T-helper 2 cell treated with Interferon-gamma antibody and Interleukin-4, amounts not matched to agents 5 μg/mL and 100 μg/mL, for 36 hours (primary cell): ENCODE results near the gene ATP6AP1.
"Not testable (repeated sequence)": the region's sequence is repeated elsewhere in the genome, so short reads cannot be mapped to it uniquely, and the experiment has no call there.

Experiments used
- DNase-seq: peaks from one replicate; pipeline ENCODE4 v3.0.0; 2021; ENCODE audit warnings: low spot score
- H3K27ac Mint-ChIP-seq: one replicate; pipeline ENCODE4 v1.8.0; 2021; ENCODE audit warnings: mild to moderate bottlenecking, mixed read lengths
- H3K27me3 Mint-ChIP-seq: one replicate; pipeline ENCODE4 v1.8.0; 2021; ENCODE audit warnings: low read depth, mixed read lengths
- H3K36me3 Mint-ChIP-seq: one replicate; pipeline ENCODE4 v1.8.0; 2021; ENCODE audit warnings: low read depth, mixed read lengths
- H3K4me1 Mint-ChIP-seq: one replicate; pipeline ENCODE4 v1.8.0; 2021; ENCODE audit warnings: low read depth, mixed read lengths
- H3K4me3 Mint-ChIP-seq: one replicate; pipeline ENCODE4 v1.8.0; 2022; ENCODE audit warnings: mild to moderate bottlenecking, moderate library complexity, mixed read lengths
- H3K9me3 Mint-ChIP-seq: one replicate; pipeline ENCODE4 v1.8.0; 2021; ENCODE audit warnings: mixed read lengths

Gene ATP6AP1, protein sequence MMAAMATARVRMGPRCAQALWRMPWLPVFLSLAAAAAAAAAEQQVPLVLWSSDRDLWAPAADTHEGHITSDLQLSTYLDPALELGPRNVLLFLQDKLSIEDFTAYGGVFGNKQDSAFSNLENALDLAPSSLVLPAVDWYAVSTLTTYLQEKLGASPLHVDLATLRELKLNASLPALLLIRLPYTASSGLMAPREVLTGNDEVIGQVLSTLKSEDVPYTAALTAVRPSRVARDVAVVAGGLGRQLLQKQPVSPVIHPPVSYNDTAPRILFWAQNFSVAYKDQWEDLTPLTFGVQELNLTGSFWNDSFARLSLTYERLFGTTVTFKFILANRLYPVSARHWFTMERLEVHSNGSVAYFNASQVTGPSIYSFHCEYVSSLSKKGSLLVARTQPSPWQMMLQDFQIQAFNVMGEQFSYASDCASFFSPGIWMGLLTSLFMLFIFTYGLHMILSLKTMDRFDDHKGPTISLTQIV

DNA sequence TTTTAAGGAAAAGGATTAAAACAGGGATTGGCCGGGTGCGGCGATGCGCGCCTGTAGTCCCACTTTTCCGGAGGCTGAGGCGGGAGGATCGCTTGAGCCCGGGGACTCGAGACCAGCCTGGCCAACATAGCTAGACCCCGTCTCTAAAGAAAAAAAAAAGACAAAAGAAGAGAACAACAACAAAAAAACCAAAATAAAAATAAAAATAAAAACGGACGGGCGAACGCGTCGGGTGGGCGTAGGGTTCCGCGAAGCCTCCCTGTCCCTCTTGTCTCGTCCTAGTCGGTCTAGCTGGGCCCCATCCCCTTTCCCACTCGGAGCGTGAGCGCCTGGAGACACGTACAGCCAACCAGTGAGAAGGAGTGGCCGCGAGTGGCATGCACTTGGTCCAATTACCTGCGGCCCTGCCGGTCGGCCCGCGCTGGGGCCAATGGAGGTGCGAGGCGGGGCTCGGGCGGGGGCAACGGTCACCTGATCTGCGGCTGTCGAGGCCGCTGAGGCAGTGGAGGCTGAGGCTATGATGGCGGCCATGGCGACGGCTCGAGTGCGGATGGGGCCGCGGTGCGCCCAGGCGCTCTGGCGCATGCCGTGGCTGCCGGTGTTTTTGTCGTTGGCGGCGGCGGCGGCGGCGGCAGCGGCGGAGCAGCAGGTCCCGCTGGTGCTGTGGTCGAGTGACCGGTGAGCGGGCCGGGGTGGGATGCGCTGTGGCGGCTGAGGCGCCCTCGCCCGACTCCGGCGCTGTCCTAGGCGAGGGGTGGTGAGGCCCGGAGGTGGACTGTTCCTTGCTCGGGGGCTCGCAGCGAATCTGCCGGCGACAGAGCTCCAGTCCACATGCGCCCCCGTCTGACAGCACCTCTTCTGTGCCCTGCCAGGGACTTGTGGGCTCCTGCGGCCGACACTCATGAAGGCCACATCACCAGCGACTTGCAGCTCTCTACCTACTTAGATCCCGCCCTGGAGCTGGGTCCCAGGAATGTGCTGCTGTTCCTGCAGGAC lies at the start of gene ATP6AP1:
ATP6AP1 (plus strand) TSS at position 502 of the 996 bp plus-strand sequence; CDS start at position 518, 16 bp downstream.
- Mint-ChIP-seq H3K4me3 (peak within 1 kb of the TSS; percentile 82), H3K27ac (peak within 1 kb of the TSS; percentile 79), H3K27me3 (no peaks in the 10 kb centered on the region), H3K36me3 (peaks cover 4% of the 10 kb centered on the region), H3K9me3 (no peaks in the 10 kb centered on the region), H3K4me1 (peaks cover 20% of the 10 kb centered on the region)
- DNase-seq: peak; percentile 89

DNA sequence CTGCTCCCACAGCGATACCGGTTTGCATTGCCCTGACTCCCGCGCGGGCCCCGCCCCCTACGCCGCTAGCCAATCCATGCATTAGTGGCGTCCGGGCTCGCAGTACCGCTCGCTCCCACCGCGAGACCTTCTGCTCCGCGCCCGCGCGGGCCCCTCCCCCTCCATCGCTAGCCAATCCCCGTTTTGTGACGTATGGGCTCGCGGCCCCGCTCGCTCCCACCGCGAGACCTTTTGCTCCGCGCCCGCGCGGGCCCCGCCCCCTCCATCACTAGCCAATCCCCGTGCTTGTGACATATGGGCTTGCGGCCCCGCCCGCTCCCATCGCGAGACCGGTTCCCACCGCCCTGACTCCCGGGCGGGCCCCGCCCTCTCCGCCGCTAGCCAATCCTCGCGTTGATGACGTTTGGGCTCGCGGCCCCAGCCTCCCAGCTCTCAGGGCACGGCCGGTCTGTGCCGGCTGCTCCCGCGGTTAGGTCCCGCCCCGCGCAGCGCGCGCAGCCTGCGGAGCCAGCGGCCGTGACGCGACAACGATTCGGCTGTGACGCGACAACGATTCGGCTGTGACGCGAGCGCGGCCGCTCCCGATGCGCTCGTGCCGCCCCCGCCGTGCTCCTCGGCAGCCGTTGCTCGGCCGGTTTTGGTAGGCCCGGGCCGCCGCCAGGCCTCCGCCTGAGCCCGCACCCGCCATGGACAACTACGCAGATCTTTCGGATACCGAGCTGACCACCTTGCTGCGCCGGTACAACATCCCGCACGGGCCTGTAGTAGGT lies 49.5 kb upstream of the ATP6AP1 start, which contains the start of gene EMD:
EMD (plus strand) TSS at position 497 of the 770 bp plus-strand sequence; CDS start at position 687, 190 bp downstream.
- Mint-ChIP-seq H3K27me3 (no peaks in the 10 kb centered on the region), H3K4me3 (peak within 1 kb of the TSS; percentile 85), H3K27ac (peak within 1 kb of the TSS; percentile 91), H3K36me3 (peaks cover 14% of the 10 kb centered on the region), H3K9me3 (no peaks in the 10 kb centered on the region), H3K4me1 (peaks cover 11% of the 10 kb centered on the region)
- peak; percentile 96 for DNase-seq

DNA sequence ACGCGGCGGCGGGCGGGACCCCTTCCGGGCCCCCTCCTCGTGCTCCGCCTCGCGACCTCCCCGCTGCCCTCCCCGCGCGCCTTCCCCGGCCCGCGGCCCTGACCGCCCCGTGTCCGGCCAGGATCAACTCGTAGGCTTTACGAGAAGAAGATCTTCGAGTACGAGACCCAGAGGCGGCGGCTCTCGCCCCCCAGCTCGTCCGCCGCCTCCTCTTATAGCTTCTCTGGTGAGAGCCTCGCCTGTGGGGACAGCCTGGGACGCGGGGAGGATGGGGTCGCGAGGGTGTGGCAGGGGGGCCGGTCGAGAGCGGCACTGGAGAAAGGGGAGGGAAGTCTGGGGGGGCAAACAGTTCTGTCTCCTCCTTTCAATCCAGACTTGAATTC lies 48.9 kb upstream of the ATP6AP1 start:
- peaks cover 14% of the 10 kb centered on the region for H3K36me3 Mint-ChIP-seq
- H3K4me3 Mint-ChIP-seq: peak overlapping the region; percentile 85
- H3K27ac Mint-ChIP-seq: peak overlapping the region; percentile 91
- no peak for DNase-seq
- H3K27me3 Mint-ChIP-seq: no peaks in the 10 kb centered on the region
- H3K4me1 Mint-ChIP-seq: peaks cover 11% of the 10 kb centered on the region
- no peaks in the 10 kb centered on the region for H3K9me3 Mint-ChIP-seq

DNA sequence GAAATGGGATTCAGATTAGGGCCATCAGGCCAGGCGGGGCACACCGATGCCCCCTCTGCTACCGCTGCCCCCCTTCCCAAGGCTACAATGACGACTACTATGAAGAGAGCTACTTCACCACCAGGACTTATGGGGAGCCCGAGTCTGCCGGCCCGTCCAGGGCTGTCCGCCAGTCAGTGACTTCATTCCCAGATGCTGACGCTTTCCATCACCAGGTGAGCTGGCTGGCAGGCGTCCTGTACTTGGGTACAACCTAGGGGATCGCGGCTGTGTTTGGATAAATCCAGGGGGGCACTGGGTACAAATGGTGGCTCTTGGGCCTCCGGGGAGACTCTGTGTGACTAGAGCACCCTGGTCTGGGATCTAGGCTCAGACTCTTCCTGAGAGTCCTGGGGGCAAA lies 48.3 kb upstream of the ATP6AP1 start:
- no peak for DNase-seq

DNA sequence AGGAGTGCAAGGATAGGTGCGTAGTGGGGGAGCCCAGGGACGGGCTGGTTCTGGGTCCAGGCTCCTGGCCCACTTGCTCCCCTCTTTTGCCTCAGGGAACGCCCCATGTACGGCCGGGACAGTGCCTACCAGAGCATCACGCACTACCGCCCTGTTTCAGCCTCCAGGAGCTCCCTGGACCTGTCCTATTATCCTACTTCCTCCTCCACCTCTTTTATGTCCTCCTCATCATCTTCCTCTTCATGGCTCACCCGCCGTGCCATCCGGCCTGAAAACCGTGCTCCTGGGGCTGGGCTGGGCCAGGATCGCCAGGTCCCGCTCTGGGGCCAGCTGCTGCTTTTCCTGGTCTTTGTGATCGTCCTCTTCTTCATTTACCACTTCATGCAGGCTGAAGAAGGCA lies 47.7 kb upstream of the ATP6AP1 start:
- Mint-ChIP-seq H3K4me1 (peaks cover 11% of the 10 kb centered on the region), H3K9me3 (no peaks in the 10 kb centered on the region), H3K36me3 (peaks cover 14% of the 10 kb centered on the region), H3K27ac (peak overlapping the region; percentile 87), H3K4me3 (peak overlapping the region; percentile 85), H3K27me3 (no peaks in the 10 kb centered on the region)
- DNase-seq: no peak

More for the DNA sequence above, 48.3 kb upstream of the ATP6AP1 start:
- H3K4me1 Mint-ChIP-seq: peaks cover 11% of the 10 kb centered on the region
- no peaks in the 10 kb centered on the region for H3K27me3 Mint-ChIP-seq
- H3K4me3 Mint-ChIP-seq: peak overlapping the region; percentile 85
- peaks cover 14% of the 10 kb centered on the region for H3K36me3 Mint-ChIP-seq
- H3K9me3 Mint-ChIP-seq: no peaks in the 10 kb centered on the region
- peak overlapping the region; percentile 91 for H3K27ac Mint-ChIP-seq

DNA sequence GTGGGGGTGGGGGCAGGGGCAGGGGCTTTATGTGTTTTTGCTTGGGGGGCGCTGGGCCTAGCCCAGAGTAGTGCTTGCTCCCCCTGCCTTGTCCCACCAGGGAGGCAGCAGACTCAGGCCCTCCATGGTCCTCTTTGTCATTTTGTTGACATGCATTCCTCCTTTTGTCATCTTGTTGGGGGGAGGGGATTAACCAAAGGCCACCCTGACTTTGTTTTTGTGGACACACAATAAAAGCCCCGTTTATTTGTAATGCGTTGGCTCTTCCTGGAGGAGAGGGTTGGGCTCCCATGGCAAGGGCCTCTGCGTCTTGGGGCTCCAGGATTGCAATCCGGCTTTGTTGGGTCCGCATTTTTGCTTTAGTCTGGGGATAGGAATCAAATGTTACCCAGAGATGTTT lies 47.2 kb upstream of the ATP6AP1 start:
- Mint-ChIP-seq H3K4me1 (peaks cover 11% of the 10 kb centered on the region), H3K9me3 (no peaks in the 10 kb centered on the region), H3K27ac (no peak overlapping the region), H3K4me3 (no peak overlapping the region), H3K36me3 (peaks cover 14% of the 10 kb centered on the region), H3K27me3 (no peaks in the 10 kb centered on the region)
- DNase-seq: no peak

DNA sequence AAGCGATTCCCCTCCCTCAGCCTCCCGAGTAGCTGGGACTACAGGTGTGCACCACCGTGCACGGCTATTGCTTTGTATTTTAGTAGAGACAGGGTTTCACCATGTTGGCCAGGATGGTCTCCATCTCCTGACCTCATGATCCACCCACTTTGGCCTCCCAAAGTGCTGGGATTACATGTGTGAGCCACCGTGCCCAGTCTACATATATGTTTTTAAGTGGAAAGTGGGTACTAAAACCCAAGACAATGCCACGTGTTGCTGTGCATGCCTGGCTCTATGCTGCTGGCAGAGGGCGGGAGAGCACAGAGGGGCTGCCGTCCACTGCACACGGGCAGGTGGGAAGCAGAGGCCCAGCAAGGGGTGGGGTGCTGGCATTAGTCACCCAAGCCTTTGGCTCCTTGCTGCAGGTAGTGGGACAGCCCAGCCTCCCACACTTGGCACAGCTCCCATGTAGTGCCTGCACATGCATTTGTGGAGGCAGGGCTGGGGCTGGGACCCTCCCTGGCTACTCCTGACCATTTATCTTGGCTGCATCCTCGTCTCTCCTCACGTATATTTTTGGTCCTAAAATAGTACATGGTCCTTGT lies 45.9 kb upstream of the ATP6AP1 start:
- no peak overlapping the region for H3K4me3 Mint-ChIP-seq

DNA sequence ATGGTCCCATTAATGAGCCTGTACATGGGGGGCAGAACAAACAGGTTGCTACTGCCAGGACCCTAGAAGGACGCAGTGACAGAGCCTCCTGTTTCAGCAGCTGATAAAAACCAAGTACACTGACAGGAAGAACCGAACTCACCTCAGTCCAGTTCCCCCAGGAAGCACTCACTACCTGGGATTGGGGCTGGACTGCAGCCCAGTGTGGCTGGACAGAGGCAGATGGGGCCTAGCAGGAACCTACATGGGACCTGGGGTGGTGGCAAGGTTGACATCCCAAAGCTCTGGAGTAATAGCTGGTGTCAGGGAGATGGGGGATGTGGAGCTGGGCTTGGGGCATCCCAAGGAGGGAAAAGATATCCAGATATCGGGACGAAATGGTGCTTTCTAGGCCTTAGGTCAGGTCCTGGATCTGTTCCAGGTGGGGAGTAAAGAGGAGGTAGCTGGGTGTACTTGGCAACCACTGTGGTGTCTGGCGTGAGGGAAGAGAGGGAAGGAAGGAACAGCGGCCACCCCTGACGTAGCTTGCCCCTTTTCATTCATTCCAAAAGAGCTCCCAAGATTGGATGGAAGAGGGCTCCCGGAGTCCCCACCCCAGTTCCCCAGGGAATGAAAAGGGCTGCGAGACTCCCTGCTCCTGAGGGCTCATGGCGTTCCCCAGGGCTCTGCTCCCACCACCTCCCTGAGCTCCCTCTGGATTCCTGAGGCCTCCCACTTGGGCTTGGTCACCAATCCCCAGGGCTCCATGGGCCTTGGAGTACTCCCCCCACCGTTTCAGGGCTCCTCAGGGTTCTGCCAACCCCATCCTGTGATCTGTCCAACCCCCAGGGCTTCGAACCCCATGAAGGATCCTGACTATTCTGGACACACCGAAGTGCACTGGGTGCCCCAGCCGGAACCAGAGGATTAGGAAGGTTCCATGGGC lies 44.9 kb upstream of the ATP6AP1 start:
- Mint-ChIP-seq H3K27me3 (no peaks in the 10 kb centered on the region), H3K36me3 (peaks cover 14% of the 10 kb centered on the region), H3K9me3 (no peaks in the 10 kb centered on the region), H3K4me1 (peaks cover 7% of the 10 kb centered on the region), H3K4me3 (no peak overlapping the region), H3K27ac (no peak overlapping the region)
- DNase-seq: no peak

More for the DNA sequence above, 45.9 kb upstream of the ATP6AP1 start:
- no peak for DNase-seq
- Mint-ChIP-seq H3K36me3 (peaks cover 14% of the 10 kb centered on the region), H3K9me3 (no peaks in the 10 kb centered on the region), H3K4me1 (peaks cover 7% of the 10 kb centered on the region), H3K27ac (no peak overlapping the region), H3K27me3 (no peaks in the 10 kb centered on the region)

DNA sequence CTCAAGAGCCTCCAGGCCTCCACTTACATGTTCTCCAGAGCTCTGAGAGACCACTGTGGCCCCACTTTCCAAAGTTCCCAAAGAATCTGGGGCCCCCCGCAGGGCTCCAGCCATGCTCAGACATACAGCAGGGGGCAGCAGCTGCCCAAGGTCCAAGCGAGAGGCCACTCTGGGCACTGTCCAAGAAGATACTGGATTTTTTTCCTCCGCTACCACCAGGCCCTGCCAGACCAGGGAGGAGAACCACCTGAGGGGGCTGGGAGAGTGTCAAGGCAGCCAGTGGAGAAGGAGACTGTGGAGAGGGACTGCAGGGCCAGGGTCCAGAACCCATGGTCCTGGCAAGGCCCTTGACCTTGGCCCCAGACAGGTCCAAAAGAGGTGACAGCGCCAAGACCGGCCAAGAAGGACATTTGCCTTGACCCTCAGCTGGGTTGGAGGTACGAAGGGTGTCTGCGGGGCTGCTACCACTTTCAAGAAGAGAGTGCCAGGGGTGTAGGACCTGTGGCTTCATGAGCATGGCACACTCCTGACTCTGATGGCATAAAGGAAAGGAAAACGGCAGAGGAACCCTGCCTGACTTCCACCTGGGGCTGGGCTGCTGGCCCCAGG lies 44.1 kb upstream of the ATP6AP1 start:
- H3K27ac Mint-ChIP-seq: no peak overlapping the region
- peaks cover 14% of the 10 kb centered on the region for H3K36me3 Mint-ChIP-seq
- no peaks in the 10 kb centered on the region for H3K27me3 Mint-ChIP-seq
- H3K4me1 Mint-ChIP-seq: peaks cover 7% of the 10 kb centered on the region
- DNase-seq: no peak
- H3K4me3 Mint-ChIP-seq: no peak overlapping the region
- no peaks in the 10 kb centered on the region for H3K9me3 Mint-ChIP-seq

DNA sequence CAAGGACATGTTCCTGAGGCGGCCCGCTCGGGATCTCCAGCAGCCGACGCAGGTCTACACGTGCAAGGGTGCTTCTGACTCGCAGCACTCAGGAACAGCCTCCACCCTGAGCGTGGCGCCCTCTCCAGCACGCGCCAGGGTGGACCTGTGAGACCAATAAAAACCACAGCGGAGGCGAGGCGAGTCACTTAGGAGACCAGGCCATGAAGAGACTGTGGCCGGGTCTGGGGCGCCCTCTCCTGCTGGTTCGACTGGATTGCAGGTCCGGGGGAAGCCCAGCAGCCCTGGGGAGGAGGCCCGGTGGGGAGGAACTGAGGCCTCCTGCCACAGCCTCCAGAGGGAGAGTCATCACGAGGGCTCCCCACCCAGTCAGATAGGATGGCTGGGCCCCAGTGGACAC lies 40.4 kb upstream of the ATP6AP1 start:
- not testable (repeated sequence) for DNase-seq, H3K9me3 Mint-ChIP-seq, H3K27ac Mint-ChIP-seq, H3K36me3 Mint-ChIP-seq, H3K27me3 Mint-ChIP-seq, H3K4me1 Mint-ChIP-seq, H3K4me3 Mint-ChIP-seq

DNA sequence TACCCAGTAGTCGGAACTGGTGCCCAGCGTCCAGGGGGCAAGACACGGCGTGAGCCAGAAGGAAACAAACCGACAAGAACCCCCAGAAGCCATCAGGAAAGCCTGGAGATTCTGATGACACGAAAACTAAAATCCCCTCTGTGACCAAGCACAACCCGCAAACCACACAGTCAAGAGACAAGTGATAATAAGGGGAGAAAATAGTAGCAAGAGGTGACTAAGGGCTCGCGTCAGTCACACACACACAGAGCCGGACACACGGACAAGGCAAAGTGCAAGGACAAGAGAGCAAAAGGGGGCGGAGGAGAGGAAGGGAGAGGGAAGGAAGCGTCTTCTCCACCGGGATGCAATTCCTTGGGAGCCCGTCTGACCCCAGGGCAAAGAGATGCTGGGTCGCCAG lies 39.8 kb upstream of the ATP6AP1 start:
- not testable (repeated sequence) for H3K4me1 Mint-ChIP-seq, H3K4me3 Mint-ChIP-seq

More for the DNA sequence above, 39.8 kb upstream of the ATP6AP1 start:
- not testable (repeated sequence) for H3K36me3 Mint-ChIP-seq, H3K27me3 Mint-ChIP-seq, DNase-seq, H3K27ac Mint-ChIP-seq, H3K9me3 Mint-ChIP-seq
